Activated T-cell treated with anti-CD3 and anti-CD28 coated beads for 24 hours (primary cell): ENCODE measurements around the gene NCAPG2.
"Not testable (repeated sequence)": the region's sequence is repeated elsewhere in the genome, so short reads cannot be mapped to it uniquely, and the experiment has no call there.

Experiments
- DNase-seq: peaks from one replicate; pipeline ENCODE4 v3.0.0-alpha.2; 2020; ENCODE audit warnings: low read depth

The NCAPG2 gene

GRCh38 chr7:158676171-158676840 lies 28.3 kb downstream of the NCAPG2 start:
- no peak for DNase-seq

GRCh38 chr7:158672975-158673374 lies 31.6 kb downstream of the NCAPG2 start:
- no peak for DNase-seq

GRCh38 chr7:158668086-158668485 lies 36.5 kb downstream of the NCAPG2 start:
- not testable (repeated sequence) for DNase-seq

GRCh38 chr7:158666966-158667678 lies 37.5 kb downstream of the NCAPG2 start:
- DNase-seq: not testable (repeated sequence)

GRCh38 chr7:158666401-158666800 lies 38.2 kb downstream of the NCAPG2 start:
- DNase-seq: no peak

- DNase-seq: no peak
Observed at GRCh38 chr7:158664406-158664805, 40.2 kb downstream of the NCAPG2 start.

- no peak for DNase-seq
Observed at GRCh38 chr7:158663428-158663741, 41.2 kb downstream of the NCAPG2 start.

- no peak for DNase-seq
Observed at GRCh38 chr7:158662610-158663427, 41.8 kb downstream of the NCAPG2 start.

- DNase-seq: no peak
Observed at GRCh38 chr7:158658475-158658874, 46.1 kb downstream of the NCAPG2 start.

- DNase-seq: no peak
Observed at GRCh38 chr7:158657189-158657746, 47.3 kb downstream of the NCAPG2 start.

GRCh38 chr7:158655931-158656441 lies 48.6 kb downstream of the NCAPG2 start:
- peak; percentile 54 for DNase-seq

GRCh38 chr7:158655507-158655906 lies 49.1 kb downstream of the NCAPG2 start:
- no peak for DNase-seq

- DNase-seq: no peak
Observed at GRCh38 chr7:158651968-158652565, 52.5 kb downstream of the NCAPG2 start.

GRCh38 chr7:158650821-158651225 lies 53.8 kb downstream of the NCAPG2 start:
- no peak for DNase-seq

- DNase-seq: no peak
Observed at GRCh38 chr7:158649279-158649678, 55.3 kb downstream of the NCAPG2 start.

- DNase-seq: no peak
Observed at GRCh38 chr7:158648787-158649186, 55.8 kb downstream of the NCAPG2 start.

- no peak for DNase-seq
Observed at GRCh38 chr7:158648168-158648567, 56.4 kb downstream of the NCAPG2 start.

GRCh38 chr7:158647475-158647792 lies 57.2 kb downstream of the NCAPG2 start:
- no peak for DNase-seq

GRCh38 chr7:158646766-158647474 lies 57.7 kb downstream of the NCAPG2 start:
- no peak for DNase-seq

GRCh38 chr7:158645842-158646241 lies 58.8 kb downstream of the NCAPG2 start:
- DNase-seq: no peak

GRCh38 chr7:158642149-158642548 lies 62.5 kb downstream of the NCAPG2 start:
- DNase-seq: no peak

GRCh38 chr7:158638001-158638400 lies 66.6 kb downstream of the NCAPG2 start:
- no peak for DNase-seq
